Keratinocyte (primary cell): Measurements from ENCODE around the gene NAA16. TPM values are rescaled to one million over a fixed set of nuclear protein-coding genes. Genes with fewer than 3 reads are reported as not detected.

ENCODE experiments used
- DNase-seq: peaks from one replicate; pipeline ENCODE4 v3.0.0-alpha.2; 2011; ENCODE audit warnings: low read depth, missing footprints, low spot score
- FAIRE-seq: peaks from 2 replicates; lab custom pipeline; 2011; peaks lifted over from hg19 to GRCh38; lab: Jason Lieb, UNC
- H2AFZ ChIP-seq: 2 replicates; pipeline ENCODE4 v1.6.0; 2012; ENCODE audit warnings: low read length, control low read depth, inconsistent platforms; ENCODE audit not compliant: control insufficient read depth
- H3K27ac ChIP-seq: 2 replicates; pipeline ENCODE4 v1.5.1; 2011; ENCODE audit warnings: low read length; ENCODE audit not compliant: control insufficient read depth, insufficient read depth
- H3K27me3 ChIP-seq: 3 replicates; pipeline ENCODE4 v1.6.0; 2011; ENCODE audit warnings: low read length; ENCODE audit not compliant: control insufficient read depth, insufficient read depth; ENCODE audit errors: extremely low read depth
- H3K36me3 ChIP-seq, 2 experiments: 2 replicates in 1 of 2; 3 replicates in 1 of 2; pipeline ENCODE4 v1.5.1; 2011; ENCODE audit warnings: low read length in 2 of 2, mild to moderate bottlenecking in 1 of 2; ENCODE audit not compliant: control insufficient read depth in 2 of 2, insufficient read depth in 2 of 2; ENCODE audit errors: extremely low read depth in 1 of 2
- H3K4me1 ChIP-seq: 3 replicates; pipeline ENCODE4 v1.5.1; 2011; ENCODE audit warnings: low read length; ENCODE audit not compliant: control insufficient read depth, insufficient read depth; ENCODE audit errors: extremely low read depth
- H3K4me2 ChIP-seq: 3 replicates; pipeline ENCODE4 v1.6.0; 2011; ENCODE audit warnings: low read depth, low read length; ENCODE audit not compliant: control insufficient read depth, insufficient read depth; ENCODE audit errors: extremely low read depth
- H3K4me3 ChIP-seq, 3 experiments: fragments of 200-600 bp in 1 of 3; sonication (generic) in 1 of 3; 2 replicates in 2 of 3; 3 replicates in 1 of 3; pipeline ENCODE4 v1.5.1; 2011 to 2016; ENCODE audit warnings: low read length in 3 of 3, mild to moderate bottlenecking in 3 of 3, control low read depth in 2 of 3, inconsistent platforms in 1 of 3, low read depth in 1 of 3, mixed read lengths in 1 of 3, mixed run types in 1 of 3, moderate library complexity in 1 of 3; ENCODE audit not compliant: control insufficient read depth in 2 of 3, insufficient read depth in 2 of 3; ENCODE audit errors: extremely low read depth in 1 of 3
- H3K79me2 ChIP-seq: 2 replicates; pipeline ENCODE4 v1.6.0; 2012; ENCODE audit warnings: low read length; ENCODE audit not compliant: control insufficient read depth, insufficient read depth
- H3K9ac ChIP-seq: 3 replicates; pipeline ENCODE4 v1.6.0; 2011; ENCODE audit warnings: low read length; ENCODE audit not compliant: control insufficient read depth, insufficient read depth; ENCODE audit errors: extremely low read depth
- H3K9me1 ChIP-seq: 3 replicates; pipeline ENCODE4 v1.6.0; 2011; ENCODE audit warnings: low read length; ENCODE audit not compliant: control insufficient read depth, insufficient read depth; ENCODE audit errors: extremely low read depth
- H3K9me3 ChIP-seq: 2 replicates; pipeline ENCODE4 v1.5.1; 2012; ENCODE audit warnings: low read depth, low read length; ENCODE audit not compliant: control insufficient read depth
- H4K20me1 ChIP-seq: 3 replicates; pipeline ENCODE4 v1.6.0; 2011; ENCODE audit warnings: low read length; ENCODE audit not compliant: control insufficient read depth, insufficient read depth; ENCODE audit errors: extremely low read depth
- EZH2 ChIP-seq: IDR thresholded peaks from one replicate; pipeline ENCODE4 v1.6.1; 2012; ENCODE audit warnings: inconsistent platforms, mild to moderate bottlenecking, low read length, moderate library complexity
- dilution Hi-C: fragments of 300-500 bp; cut with MboI; formaldehyde crosslinking; loops from one replicate; pipeline ENCODE4 v1.7.0; 2020; ENCODE audit warnings: low sequenced_read_pairs; ENCODE audit not compliant: extremely low pct_ligation_motif_present
- polyA plus RNA-seq, 5 experiments: library from polyadenylated mRNA; depleted of rRNA in 3 of 5; stranded (reverse) in 3 of 5; stranded (forward) in 1 of 5; unstranded in 1 of 5; fragments of >200 nt; gene quantifications; 1 replicate in 1 of 5; 2 replicates in 3 of 5; 3 replicates in 1 of 5; pipeline versions ENCODE4 v1.2.1 to v1.2.3, GENCODE V29; 2011 to 2012; ENCODE audit warnings: missing spikeins in 2 of 5, low read depth in 1 of 5, low replicate concordance in 1 of 5
- TF ChIP-seq, protein P1 (sequence below), 3 experiments: IDR thresholded peaks in 1 of 3; conservative IDR thresholded peaks in 1 of 3; optimal IDR thresholded peaks in 1 of 3; 2 replicates in 2 of 3; 3 replicates in 1 of 3; pipeline versions ENCODE3 to v1.5.1; 2011; ENCODE audit warnings: low read length in 3 of 3, mild to moderate bottlenecking in 3 of 3, moderate library complexity in 2 of 3, control low read depth in 1 of 3, inconsistent platforms in 1 of 3; ENCODE audit not compliant: insufficient read depth in 2 of 3; ENCODE audit errors: extremely low read depth in 1 of 3

NAA16 gene
- polyA plus RNA-seq, 1 donor (not counting 4 experiments of a cell fraction or from before 2014, with no cell fraction given): 12.0 TPM

DNA sequence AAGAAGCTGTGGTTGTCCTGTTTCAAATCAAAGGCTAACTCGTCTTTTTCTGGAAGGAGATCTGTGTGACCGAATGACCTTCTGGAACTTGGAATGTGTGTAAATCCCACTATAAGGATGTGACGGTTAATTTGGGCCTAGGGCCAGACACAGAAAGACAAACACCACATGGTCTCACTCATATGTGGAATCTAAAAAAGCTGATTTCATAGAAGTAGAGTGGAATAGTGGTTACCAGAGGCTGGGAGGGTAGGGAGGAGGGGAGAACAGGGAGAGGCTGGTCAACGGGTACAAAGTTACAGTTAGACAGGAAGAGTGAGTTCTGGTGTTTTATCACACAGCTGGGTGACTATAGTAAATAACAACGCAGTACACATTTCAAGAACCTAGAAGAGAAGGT is 107.0 kb downstream of the NAA16 start:
- Histone ChIP-seq H2AFZ (no peak overlapping the region), H3K9me3 (no peaks in the 10 kb centered on the region), H3K36me3 (no peaks in the 10 kb centered on the region), H3K4me3 (no peak overlapping the region), H3K9ac (no peak overlapping the region), H3K4me2 (no peak overlapping the region), H4K20me1 (no peaks in the 10 kb centered on the region), H3K27me3 (no peaks in the 10 kb centered on the region), H3K9me1 (no peaks in the 10 kb centered on the region), H3K4me1 (peaks cover 3% of the 10 kb centered on the region), H3K27ac (no peak overlapping the region), H3K79me2 (no peaks in the 10 kb centered on the region)
- no peak for DNase-seq
- TF ChIP-seq EZH2: no peak
- TF ChIP-seq, protein P1, sequence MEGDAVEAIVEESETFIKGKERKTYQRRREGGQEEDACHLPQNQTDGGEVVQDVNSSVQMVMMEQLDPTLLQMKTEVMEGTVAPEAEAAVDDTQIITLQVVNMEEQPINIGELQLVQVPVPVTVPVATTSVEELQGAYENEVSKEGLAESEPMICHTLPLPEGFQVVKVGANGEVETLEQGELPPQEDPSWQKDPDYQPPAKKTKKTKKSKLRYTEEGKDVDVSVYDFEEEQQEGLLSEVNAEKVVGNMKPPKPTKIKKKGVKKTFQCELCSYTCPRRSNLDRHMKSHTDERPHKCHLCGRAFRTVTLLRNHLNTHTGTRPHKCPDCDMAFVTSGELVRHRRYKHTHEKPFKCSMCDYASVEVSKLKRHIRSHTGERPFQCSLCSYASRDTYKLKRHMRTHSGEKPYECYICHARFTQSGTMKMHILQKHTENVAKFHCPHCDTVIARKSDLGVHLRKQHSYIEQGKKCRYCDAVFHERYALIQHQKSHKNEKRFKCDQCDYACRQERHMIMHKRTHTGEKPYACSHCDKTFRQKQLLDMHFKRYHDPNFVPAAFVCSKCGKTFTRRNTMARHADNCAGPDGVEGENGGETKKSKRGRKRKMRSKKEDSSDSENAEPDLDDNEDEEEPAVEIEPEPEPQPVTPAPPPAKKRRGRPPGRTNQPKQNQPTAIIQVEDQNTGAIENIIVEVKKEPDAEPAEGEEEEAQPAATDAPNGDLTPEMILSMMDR (optimal IDR thresholded peaks at IDR 0.05 in 1 of 3, IDR thresholded peaks at IDR 0.05 in 1 of 3, conservative IDR thresholded peaks at IDR 0.05 in 1 of 3; ENCODE audit: extremely low read depth in 1 of 3, insufficient read depth in 2 of 3, low read length in 3 of 3): no peak
- no peak for FAIRE-seq
- dilution Hi-C loops: no loop called here

DNA sequence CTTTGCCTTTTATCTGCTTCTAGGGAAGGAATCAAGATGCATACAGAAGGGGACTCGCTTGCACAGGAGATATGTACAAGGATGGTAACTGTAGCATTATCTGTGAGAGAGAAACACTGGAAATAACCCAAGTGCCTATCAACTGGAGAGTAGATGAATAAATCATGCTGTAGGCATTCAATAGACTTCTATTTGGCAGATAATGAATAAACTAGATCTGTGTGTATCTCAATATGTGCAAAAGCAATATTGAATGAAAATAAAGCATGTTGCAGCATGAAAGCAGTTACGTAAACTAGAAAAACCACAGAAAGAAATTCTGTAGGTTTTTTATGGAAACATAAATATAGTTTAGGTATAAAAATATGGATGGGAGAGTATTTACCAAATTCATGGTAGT is 107.7 kb downstream of the NAA16 start:
- TF ChIP-seq, protein P1 (optimal IDR thresholded peaks at IDR 0.05 in 1 of 3, IDR thresholded peaks at IDR 0.05 in 1 of 3, conservative IDR thresholded peaks at IDR 0.05 in 1 of 3; ENCODE audit: extremely low read depth in 1 of 3, insufficient read depth in 2 of 3, low read length in 3 of 3): no peak
- no peak for TF ChIP-seq EZH2

More for the DNA sequence above, 107.7 kb downstream of the NAA16 start:
- FAIRE-seq: no peak
- no peaks in the 10 kb centered on the region for H3K27me3 ChIP-seq
- H3K79me2 ChIP-seq: no peaks in the 10 kb centered on the region
- DNase-seq: no peak
- no peak overlapping the region for H2AFZ ChIP-seq
- H3K9me1 ChIP-seq: no peaks in the 10 kb centered on the region
- no peak overlapping the region for H3K4me2 ChIP-seq
- no peak overlapping the region for H3K4me3 ChIP-seq
- peaks cover 3% of the 10 kb centered on the region for H3K4me1 ChIP-seq
- no peaks in the 10 kb centered on the region for H3K9me3 ChIP-seq
- no peak overlapping the region for H3K27ac ChIP-seq
- H3K9ac ChIP-seq: no peak overlapping the region
- dilution Hi-C loops: no loop called here
- no peaks in the 10 kb centered on the region for H3K36me3 ChIP-seq
- H4K20me1 ChIP-seq: no peaks in the 10 kb centered on the region
